Fibroblast of lung (primary cell): ENCODE measurements around the gene ZNHIT6. TPM values are rescaled to one million over a fixed set of nuclear protein-coding genes. Genes with fewer than 3 reads are reported as not detected.

Experiments used
- DNase-seq, 2 donors: peaks; one replicate each; pipeline versions ENCODE4 v3.0.0 to v3.0.0-alpha.2; 2010; ENCODE audit warnings: low read depth in 2 of 2
- H2AFZ ChIP-seq: 2 replicates; pipeline ENCODE4 v1.5.1; 2012; ENCODE audit warnings: low read length, control low read depth, inconsistent platforms
- H3K27ac ChIP-seq: 2 replicates; pipeline ENCODE4 v1.5.1; 2011; ENCODE audit warnings: low read length, control low read depth; ENCODE audit not compliant: insufficient read depth
- H3K27me3 ChIP-seq: 2 replicates; pipeline ENCODE4 v1.5.1; 2011; ENCODE audit warnings: mild to moderate bottlenecking, low read length; ENCODE audit not compliant: control insufficient read depth, insufficient read depth
- H3K36me3 ChIP-seq: 2 replicates; pipeline ENCODE4 v1.5.1; 2011; ENCODE audit warnings: low read length; ENCODE audit not compliant: control insufficient read depth, insufficient read depth
- H3K4me1 ChIP-seq: 2 replicates; pipeline ENCODE4 v1.5.1; 2011; ENCODE audit warnings: low read length; ENCODE audit not compliant: control insufficient read depth, insufficient read depth; ENCODE audit errors: extremely low read depth
- H3K4me2 ChIP-seq: 2 replicates; pipeline ENCODE4 v1.5.1; 2011; ENCODE audit warnings: low read length, control low read depth; ENCODE audit not compliant: insufficient read depth; ENCODE audit errors: extremely low read depth
- H3K4me3 ChIP-seq, 4 experiments: fragments of 200-600 bp in 1 of 4; sonication (generic) in 1 of 4; replicated peaks in 1 of 4; 2 replicates each; pipeline ENCODE4 v1.5.1; 2011 to 2016; ENCODE audit warnings: low read length in 4 of 4, low read depth in 3 of 4, mild to moderate bottlenecking in 3 of 4, control low read depth in 2 of 4, inconsistent platforms in 1 of 4, mixed read lengths in 1 of 4; ENCODE audit not compliant: insufficient read depth in 1 of 4; ENCODE audit errors: control extremely low read depth in 1 of 4
- H3K79me2 ChIP-seq: 2 replicates; pipeline ENCODE4 v1.5.1; 2012; ENCODE audit warnings: mild to moderate bottlenecking, low read length, inconsistent platforms; ENCODE audit not compliant: control insufficient read depth, insufficient read depth
- H3K9ac ChIP-seq: 2 replicates; pipeline ENCODE4 v1.5.1; 2011; ENCODE audit warnings: mild to moderate bottlenecking, low read length, control low read depth; ENCODE audit not compliant: insufficient read depth
- H3K9me3 ChIP-seq: 2 replicates; pipeline ENCODE4 v1.5.1; 2012; ENCODE audit warnings: low read depth, low read length; ENCODE audit not compliant: control insufficient read depth, insufficient read depth
- H4K20me1 ChIP-seq: 2 replicates; pipeline ENCODE4 v1.5.1; 2011; ENCODE audit warnings: low read length; ENCODE audit not compliant: control insufficient read depth, insufficient read depth; ENCODE audit errors: extremely low read depth
- EZH2 ChIP-seq: IDR thresholded peaks from 2 replicates; pipeline ENCODE4 v1.5.1; 2012; ENCODE audit warnings: low read length, control low read depth, mild to moderate bottlenecking; ENCODE audit errors: missing control alignments
- polyA plus RNA-seq, 2 donors: library from polyadenylated mRNA; depleted of rRNA in 1 of 2; stranded (reverse) in 1 of 2; unstranded in 1 of 2; fragments of >200 nt; gene quantifications; 2 replicates each; pipeline ENCODE4 v1.2.1, GENCODE V29; 2011 to 2012; ENCODE audit warnings: missing spikeins in 1 of 2
- total RNA-seq: library from RNA; depleted of rRNA; stranded (reverse); fragments of >200 nt; gene quantifications from 2 replicates; pipeline ENCODE4 v1.2.1, GENCODE V29; 2014
- TF ChIP-seq, protein P1 (sequence below), 2 donors: IDR thresholded peaks in 1 of 2; conservative IDR thresholded peaks in 1 of 2; 1 replicate in 1 of 2; 2 replicates in 1 of 2; pipeline ENCODE4 v1.5.1; 2011 to 2012; ENCODE audit warnings: low read length in 2 of 2, control low read depth in 1 of 2, inconsistent platforms in 1 of 2, low read depth in 1 of 2, mild to moderate bottlenecking in 1 of 2

ZNHIT6 gene
- total and polyA plus RNA-seq, 2 donors (not counting 1 experiment from before 2014, with no cell fraction given) = 14.3 to 15.5 TPM

DNA sequence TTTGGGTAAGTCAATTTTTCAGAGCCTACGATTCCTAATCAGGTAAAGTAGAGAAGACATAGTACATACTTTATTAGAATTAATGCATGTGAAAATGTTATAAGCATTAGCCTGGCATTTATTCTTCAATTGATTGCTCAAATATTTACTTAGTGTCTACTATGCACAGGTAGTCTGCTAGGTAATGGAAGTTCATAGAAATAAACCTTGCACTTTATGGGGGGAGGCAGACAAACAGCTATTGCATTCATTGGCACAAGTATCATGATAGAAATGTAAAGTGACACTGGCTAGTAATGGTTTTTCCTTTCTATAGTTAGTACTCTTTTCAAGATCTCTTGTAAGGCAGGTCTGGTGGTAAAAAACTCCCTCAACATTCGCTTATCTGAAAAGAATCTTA lies 44.9 kb downstream of the ZNHIT6 start:
- Histone ChIP-seq H3K27ac (no peak overlapping the region), H3K9me3 (no peaks in the 10 kb centered on the region), H3K27me3 (no peaks in the 10 kb centered on the region), H3K4me2 (no peak overlapping the region), H3K4me3 (no peak overlapping the region), H3K36me3 (no peaks in the 10 kb centered on the region), H2AFZ (no peak overlapping the region), H3K79me2 (no peaks in the 10 kb centered on the region), H4K20me1 (no peaks in the 10 kb centered on the region), H3K4me1 (no peaks in the 10 kb centered on the region), H3K9ac (no peak overlapping the region)
- no peak for DNase-seq
- TF ChIP-seq, protein P1, sequence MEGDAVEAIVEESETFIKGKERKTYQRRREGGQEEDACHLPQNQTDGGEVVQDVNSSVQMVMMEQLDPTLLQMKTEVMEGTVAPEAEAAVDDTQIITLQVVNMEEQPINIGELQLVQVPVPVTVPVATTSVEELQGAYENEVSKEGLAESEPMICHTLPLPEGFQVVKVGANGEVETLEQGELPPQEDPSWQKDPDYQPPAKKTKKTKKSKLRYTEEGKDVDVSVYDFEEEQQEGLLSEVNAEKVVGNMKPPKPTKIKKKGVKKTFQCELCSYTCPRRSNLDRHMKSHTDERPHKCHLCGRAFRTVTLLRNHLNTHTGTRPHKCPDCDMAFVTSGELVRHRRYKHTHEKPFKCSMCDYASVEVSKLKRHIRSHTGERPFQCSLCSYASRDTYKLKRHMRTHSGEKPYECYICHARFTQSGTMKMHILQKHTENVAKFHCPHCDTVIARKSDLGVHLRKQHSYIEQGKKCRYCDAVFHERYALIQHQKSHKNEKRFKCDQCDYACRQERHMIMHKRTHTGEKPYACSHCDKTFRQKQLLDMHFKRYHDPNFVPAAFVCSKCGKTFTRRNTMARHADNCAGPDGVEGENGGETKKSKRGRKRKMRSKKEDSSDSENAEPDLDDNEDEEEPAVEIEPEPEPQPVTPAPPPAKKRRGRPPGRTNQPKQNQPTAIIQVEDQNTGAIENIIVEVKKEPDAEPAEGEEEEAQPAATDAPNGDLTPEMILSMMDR (conservative IDR thresholded peaks at IDR 0.05 in 1 of 2, IDR thresholded peaks at IDR 0.05 in 1 of 2; ENCODE audit: low read depth in 1 of 2, low read length in 2 of 2) = no peak
- no peak for TF ChIP-seq EZH2

DNA sequence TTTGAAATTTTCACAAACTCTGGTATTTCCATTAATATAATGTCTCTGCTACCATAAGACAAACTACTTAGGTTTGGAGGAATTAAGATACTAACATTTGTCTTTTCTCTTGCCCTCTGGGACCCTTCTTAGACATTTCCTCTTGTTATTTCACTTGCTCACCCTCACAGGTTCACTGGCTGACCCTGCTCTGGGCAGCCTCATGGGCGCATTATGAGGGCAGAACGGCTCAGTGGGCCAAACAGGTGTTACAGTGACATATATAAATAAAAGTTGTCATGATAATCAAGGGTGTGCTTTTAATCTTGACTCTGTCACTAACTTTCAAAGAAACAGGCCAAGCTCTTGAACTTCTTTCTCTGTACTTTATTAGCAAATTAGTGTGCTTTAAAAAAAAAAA lies 46.5 kb downstream of the ZNHIT6 start:
- H3K4me3 ChIP-seq = no peak overlapping the region
- H3K4me1 ChIP-seq = no peaks in the 10 kb centered on the region
- no peak overlapping the region for H3K9ac ChIP-seq
- no peak for TF ChIP-seq EZH2
- TF ChIP-seq, protein P1 (conservative IDR thresholded peaks at IDR 0.05 in 1 of 2, IDR thresholded peaks at IDR 0.05 in 1 of 2; ENCODE audit: low read depth in 1 of 2, low read length in 2 of 2) = no peak
- no peaks in the 10 kb centered on the region for H3K9me3 ChIP-seq
- H2AFZ ChIP-seq = no peak overlapping the region
- H3K4me2 ChIP-seq = no peak overlapping the region
- no peaks in the 10 kb centered on the region for H3K27me3 ChIP-seq
- H3K79me2 ChIP-seq = no peaks in the 10 kb centered on the region
- H3K36me3 ChIP-seq = no peaks in the 10 kb centered on the region
- H3K27ac ChIP-seq = no peak overlapping the region
- no peak for DNase-seq
- no peaks in the 10 kb centered on the region for H4K20me1 ChIP-seq

DNA sequence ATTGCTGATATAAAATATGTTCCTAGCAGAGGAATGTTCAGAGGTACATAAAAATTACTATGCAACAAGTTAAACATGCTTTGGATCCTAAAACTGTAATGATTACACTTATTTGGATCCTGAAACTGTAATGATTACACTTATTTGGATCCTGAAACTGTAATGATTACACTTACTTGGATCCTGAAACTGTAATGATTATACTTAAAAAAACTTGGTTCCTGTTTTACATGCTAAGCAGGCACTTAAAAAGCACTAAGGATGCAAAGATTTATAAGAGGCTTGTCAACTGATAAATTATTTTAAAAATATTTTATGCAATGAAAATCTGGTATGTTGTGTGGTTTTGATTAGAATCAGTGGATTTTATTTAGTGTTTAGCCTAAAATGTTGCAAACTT lies 47.7 kb downstream of the ZNHIT6 start:
- DNase-seq = no peak
- no peaks in the 10 kb centered on the region for H3K79me2 ChIP-seq
- no peak overlapping the region for H3K4me2 ChIP-seq
- no peak overlapping the region for H3K9ac ChIP-seq
- no peaks in the 10 kb centered on the region for H3K4me1 ChIP-seq
- H2AFZ ChIP-seq = no peak overlapping the region
- TF ChIP-seq, protein P1 (conservative IDR thresholded peaks at IDR 0.05 in 1 of 2, IDR thresholded peaks at IDR 0.05 in 1 of 2; ENCODE audit: low read depth in 1 of 2, low read length in 2 of 2) = no peak
- TF ChIP-seq EZH2 = no peak
- H3K36me3 ChIP-seq = no peaks in the 10 kb centered on the region
- H3K27ac ChIP-seq = no peak overlapping the region
- no peaks in the 10 kb centered on the region for H3K9me3 ChIP-seq
- H3K4me3 ChIP-seq = no peak overlapping the region
- H3K27me3 ChIP-seq = no peaks in the 10 kb centered on the region
- H4K20me1 ChIP-seq = no peaks in the 10 kb centered on the region
